ENCODE measurements around the gene OR52E8.

GRCh38 chr11:5841797-5842196 is 15.7 kb downstream of the OR52E8 start, which contains the start of gene OR52E6:
- TF ChIP-seq CTCF (IDR thresholded peaks at IDR 0.05; ENCODE audit: low read depth, low read length, missing input control) (no peak), YY1 (IDR thresholded peaks at IDR 0.05) (no peak), ATF3 (IDR thresholded peaks at IDR 0.05) (no peak), REST (IDR thresholded peaks at IDR 0.05) (no peak), FOXA1 (IDR thresholded peaks at IDR 0.05) (no peak), TAF1 (conservative IDR thresholded peaks at IDR 0.05) (no peak), JUND (IDR thresholded peaks at IDR 0.05) (no peak), RAD21 (IDR thresholded peaks at IDR 0.05) (no peak), SP1 (IDR thresholded peaks at IDR 0.05) (no peak), MAX (IDR thresholded peaks at IDR 0.05) (no peak), RXRA (IDR thresholded peaks at IDR 0.05) (no peak), ZBTB33 (IDR thresholded peaks at IDR 0.05) (no peak)
